ENCODE measurements around the gene NOTUM.

DNA sequence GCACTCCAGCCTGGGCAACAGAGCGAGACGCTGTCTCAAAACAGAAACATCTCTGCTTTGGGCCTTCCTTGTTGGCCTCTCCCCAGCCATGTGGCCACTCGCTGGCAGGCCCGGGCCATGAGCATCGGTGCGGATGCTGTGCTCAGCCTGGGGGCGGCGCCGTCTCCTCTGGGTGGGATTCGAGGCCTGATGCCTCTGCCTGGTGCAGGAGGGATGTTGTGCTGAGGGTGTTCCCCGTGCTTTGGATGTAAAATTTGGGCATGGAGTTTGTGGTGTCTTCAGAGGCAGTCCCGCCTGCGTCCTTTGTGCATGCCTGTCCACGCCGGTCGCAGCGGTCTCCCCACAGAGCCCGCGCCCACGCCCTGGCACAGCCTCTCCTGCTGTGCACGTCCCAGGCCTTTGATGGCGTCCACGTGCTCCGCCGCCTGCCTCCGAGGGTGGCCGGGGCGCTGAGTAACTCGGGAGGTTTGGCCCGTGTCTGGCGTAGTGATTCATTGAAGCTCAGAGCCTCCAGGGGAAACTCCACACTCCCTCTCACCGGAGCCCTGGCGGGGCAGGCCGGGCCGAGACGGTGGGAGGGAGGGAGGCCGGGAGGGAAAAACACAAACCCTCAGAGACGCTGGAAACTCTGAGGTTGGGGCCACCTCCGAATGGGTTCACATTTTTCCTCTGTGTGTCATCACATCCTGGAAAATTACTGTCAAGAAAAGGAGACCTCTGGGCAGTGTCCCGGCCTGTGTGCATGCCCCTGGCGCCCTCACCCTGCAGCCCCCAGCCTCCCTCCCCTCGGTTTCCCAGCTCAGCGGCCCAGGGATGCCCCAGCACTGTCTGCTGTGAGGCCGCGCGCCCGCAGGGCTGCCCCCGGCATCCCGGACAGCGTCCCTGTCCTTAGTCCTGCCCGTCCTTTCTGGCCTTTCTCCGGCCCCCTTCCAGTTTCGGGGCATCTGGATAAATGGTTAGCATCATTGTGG is 42.7 kb upstream of the NOTUM start:
- TF ChIP-seq, protein P1, sequence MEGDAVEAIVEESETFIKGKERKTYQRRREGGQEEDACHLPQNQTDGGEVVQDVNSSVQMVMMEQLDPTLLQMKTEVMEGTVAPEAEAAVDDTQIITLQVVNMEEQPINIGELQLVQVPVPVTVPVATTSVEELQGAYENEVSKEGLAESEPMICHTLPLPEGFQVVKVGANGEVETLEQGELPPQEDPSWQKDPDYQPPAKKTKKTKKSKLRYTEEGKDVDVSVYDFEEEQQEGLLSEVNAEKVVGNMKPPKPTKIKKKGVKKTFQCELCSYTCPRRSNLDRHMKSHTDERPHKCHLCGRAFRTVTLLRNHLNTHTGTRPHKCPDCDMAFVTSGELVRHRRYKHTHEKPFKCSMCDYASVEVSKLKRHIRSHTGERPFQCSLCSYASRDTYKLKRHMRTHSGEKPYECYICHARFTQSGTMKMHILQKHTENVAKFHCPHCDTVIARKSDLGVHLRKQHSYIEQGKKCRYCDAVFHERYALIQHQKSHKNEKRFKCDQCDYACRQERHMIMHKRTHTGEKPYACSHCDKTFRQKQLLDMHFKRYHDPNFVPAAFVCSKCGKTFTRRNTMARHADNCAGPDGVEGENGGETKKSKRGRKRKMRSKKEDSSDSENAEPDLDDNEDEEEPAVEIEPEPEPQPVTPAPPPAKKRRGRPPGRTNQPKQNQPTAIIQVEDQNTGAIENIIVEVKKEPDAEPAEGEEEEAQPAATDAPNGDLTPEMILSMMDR (IDR thresholded peaks at IDR 0.05; ENCODE audit: borderline replicate concordance, extremely low read depth, low read length, poor library complexity, severe bottlenecking) = no peak
- TF ChIP-seq EZH2 (IDR thresholded peaks at IDR 0.05; ENCODE audit: borderline replicate concordance, low read depth, low read length, severe bottlenecking) = no peak

Data from DND-41 (cell line).